RWPE1 (cell line): Measurements from ENCODE around the gene ADI1.
A peak's percentile ranks its signal among the peaks of the same experiment; 100 is the strongest.

Experiments
- CTCF ChIA-PET: fragments of 350-600 bp; sonication (Branson Sonifier 250); formaldehyde crosslinking; extraction: SDS; loops from one replicate; lab custom pipeline; 2021; lab: Yijun Ruan, JAX
- POLR2A ChIA-PET: fragments of 400-600 bp; formaldehyde crosslinking; extraction: SDS; loops from one replicate; lab custom pipeline; 2020; ENCODE audit warnings: antibody characterized with exemption; ENCODE audit not compliant: low non-redundant PET; lab: Yijun Ruan, JAX
- DNase-seq: peaks from one replicate; pipeline ENCODE4 v3.0.0; 2012; ENCODE audit warnings: low spot score
- H3K27ac ChIP-seq: fragments of 450-650 bp; 2 replicates; pipeline ENCODE4 v1.5.1; 2017
- TF ChIP-seq, protein P1 (sequence below): fragments of 450-650 bp; conservative IDR thresholded peaks from 2 replicates; pipeline ENCODE4 v1.5.1; 2017; ENCODE audit warnings: low read depth, mild to moderate bottlenecking

The ADI1 gene

DNA sequence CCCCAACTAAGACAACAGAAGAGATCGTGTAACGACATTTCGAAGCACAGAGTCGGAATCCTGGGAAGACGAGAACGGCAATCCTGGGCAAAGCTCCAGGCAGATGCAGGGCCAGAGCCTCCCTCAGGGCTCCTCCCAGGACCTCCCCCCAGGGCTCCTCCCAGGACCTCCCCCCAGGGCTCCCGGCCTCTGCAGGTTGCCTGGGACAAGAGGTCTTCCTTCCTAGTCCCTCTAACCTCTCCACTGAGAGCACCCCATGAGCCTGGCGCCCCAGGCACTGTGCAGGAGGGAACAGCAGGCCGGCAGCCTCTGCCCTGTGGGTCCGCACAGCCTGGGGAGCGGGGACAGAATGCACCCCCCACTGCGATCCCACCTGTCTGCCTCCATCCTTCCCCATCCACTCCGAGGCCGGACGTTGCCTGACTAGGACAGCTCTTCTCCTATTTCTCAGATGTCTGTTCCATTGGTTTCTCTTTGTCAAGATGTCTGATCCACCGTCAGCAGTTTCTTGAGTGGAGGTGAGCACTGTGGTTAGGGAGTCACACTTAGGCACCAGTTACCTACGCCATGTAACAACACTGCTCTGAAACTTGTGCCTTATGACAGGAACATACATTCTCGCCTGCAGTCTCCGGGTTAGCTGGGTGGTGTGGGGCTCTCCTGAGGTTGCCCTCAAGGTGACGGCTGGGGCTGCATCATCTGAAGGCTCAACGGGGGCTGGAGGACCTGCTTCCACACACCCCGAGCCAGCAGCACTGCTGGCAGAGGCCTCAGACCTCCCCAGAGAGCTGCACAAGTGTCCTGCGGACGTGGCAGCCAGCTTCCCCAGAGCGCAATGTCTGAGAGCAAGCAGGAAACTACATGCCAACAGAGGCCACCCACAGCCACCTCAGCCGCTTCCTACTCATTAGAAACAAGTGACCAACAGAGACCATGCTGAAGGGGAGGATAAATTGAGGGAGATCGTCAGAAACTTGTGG, 28.9 kb downstream of the ADI1 start:
- no peak for DNase-seq
- CTCF ChIA-PET = no interaction called here
- POLR2A ChIA-PET = no interaction called here
- no peak overlapping the region for H3K27ac ChIP-seq
- TF ChIP-seq, protein P1, sequence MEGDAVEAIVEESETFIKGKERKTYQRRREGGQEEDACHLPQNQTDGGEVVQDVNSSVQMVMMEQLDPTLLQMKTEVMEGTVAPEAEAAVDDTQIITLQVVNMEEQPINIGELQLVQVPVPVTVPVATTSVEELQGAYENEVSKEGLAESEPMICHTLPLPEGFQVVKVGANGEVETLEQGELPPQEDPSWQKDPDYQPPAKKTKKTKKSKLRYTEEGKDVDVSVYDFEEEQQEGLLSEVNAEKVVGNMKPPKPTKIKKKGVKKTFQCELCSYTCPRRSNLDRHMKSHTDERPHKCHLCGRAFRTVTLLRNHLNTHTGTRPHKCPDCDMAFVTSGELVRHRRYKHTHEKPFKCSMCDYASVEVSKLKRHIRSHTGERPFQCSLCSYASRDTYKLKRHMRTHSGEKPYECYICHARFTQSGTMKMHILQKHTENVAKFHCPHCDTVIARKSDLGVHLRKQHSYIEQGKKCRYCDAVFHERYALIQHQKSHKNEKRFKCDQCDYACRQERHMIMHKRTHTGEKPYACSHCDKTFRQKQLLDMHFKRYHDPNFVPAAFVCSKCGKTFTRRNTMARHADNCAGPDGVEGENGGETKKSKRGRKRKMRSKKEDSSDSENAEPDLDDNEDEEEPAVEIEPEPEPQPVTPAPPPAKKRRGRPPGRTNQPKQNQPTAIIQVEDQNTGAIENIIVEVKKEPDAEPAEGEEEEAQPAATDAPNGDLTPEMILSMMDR = no peak

DNA sequence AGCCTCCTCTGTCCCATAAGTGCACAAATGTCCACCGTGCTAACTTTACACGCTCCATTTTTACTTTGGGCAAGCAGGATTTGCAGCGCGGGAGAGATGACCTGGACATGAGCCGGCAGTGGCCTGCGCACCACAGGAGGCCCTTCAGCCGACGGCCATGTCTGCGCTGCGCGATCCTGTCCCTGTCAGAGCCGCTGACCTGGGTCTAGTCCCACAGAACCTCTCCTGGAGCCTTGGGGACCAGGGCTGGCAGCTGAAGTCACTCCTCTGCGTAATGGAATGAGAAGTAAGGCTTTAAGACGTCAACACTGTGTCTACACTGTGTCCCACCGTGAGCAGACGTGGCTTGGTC, 29.6 kb downstream of the ADI1 start:
- H3K27ac ChIP-seq = no peak overlapping the region
- CTCF ChIA-PET = no interaction called here
- TF ChIP-seq, protein P1 = no peak
- POLR2A ChIA-PET = no interaction called here
- no peak for DNase-seq

DNA sequence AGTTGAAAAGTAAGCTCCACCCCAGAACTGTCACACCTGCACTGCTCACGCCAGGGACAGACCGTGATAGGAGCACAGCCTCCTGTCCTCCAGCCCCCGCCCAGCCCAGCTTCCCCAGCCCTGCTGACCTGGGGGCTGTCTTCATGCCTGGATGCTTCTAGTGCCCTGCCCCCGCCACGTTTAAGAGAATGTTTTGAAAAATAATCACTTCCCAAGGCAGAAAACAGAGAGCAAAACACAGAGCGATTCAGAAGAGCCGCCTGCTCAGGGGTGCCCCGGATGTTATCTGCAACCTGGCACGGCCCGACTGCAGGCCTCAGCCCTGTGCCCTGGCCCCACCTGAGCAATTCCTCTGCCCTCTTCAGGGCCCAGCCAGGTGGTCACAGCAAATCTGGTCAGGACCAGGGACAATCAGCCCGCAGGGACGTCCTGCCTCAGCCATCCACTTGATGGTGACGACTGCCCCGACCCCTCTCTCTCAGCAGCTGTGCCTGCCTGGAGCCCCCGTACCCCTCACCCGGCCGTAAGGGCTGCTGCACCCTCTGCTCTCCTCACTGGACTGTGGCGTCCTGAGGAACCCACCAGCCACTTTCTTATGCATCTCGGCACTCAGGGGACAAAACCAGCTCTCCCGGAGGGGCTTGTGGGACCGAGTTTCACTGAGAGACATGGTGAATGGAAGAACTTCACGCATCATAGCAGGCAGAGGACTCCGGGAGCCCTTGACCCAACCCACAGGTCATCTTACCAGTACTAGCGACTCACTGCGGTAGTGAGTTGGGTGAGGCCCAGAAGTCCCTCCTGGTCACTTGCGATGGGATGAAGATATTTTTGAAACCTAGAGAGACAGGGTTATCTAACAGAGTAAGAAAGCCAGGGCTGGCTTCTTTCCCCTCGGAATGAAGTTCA, 30.2 kb downstream of the ADI1 start:
- TF ChIP-seq, protein P1 = no peak
- CTCF ChIA-PET = no interaction called here
- peak overlapping the region; percentile 50 for H3K27ac ChIP-seq
- POLR2A ChIA-PET = no interaction called here
- no peak for DNase-seq

DNA sequence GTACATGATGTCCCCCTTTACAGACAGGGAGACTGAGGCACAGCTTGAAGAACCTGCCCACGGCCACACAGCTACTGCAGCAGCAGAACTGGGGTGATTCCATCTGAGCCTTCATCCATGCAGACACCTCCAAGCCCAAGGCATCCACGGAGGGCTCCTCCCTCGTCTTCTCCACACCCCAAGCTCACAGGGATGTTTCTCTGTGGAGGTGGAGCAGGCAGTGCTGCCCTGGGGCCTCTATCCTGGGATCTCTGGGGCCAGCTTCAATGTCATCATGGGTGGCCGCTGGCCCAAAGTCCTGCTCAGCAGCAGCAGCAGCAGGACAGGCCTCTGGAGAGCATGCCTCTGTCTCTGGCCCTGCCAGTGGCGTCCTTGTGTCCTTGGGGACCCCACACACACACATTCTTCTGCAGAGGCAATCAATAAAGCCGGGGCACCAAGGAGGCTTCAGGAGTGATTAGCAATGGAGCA, 31.2 kb downstream of the ADI1 start:
- ChIA-PET POLR2A (no interaction called here), CTCF (interaction anchor here (0.6 kb wide), 1 partner anchor 377 kb away, joined by 4 read pairs; no protein-coding TSS in a partner anchor)
- H3K27ac ChIP-seq = peak overlapping the region; percentile 32
- TF ChIP-seq, protein P1 = no peak
- DNase-seq = no peak

DNA sequence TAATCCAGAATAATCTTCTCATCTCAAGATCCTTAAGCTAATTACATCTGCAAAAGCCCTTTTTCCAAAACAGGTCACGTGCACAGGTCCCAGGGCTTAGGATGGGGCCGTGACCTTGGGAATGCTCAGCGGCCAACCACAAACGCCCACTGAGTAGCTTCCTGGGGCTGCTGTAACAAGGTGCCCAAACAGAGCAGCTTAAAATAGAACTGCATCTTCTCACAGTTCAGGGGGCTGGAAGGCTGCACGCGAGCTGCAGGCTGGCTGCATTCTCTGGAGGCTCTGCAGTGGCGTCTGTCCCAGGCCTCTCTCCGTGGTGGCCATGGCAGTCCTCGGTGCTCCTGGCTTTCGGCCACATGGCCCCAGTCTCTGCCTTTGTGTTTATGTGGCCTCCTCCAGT, 31.9 kb downstream of the ADI1 start:
- CTCF ChIA-PET = interaction anchor here (0.6 kb wide), 1 partner anchor 376 kb away, joined by 4 read pairs; no protein-coding TSS in a partner anchor
- TF ChIP-seq, protein P1 = no peak
- POLR2A ChIA-PET = no interaction called here
- peak overlapping the region; percentile 32 for H3K27ac ChIP-seq
- no peak for DNase-seq

DNA sequence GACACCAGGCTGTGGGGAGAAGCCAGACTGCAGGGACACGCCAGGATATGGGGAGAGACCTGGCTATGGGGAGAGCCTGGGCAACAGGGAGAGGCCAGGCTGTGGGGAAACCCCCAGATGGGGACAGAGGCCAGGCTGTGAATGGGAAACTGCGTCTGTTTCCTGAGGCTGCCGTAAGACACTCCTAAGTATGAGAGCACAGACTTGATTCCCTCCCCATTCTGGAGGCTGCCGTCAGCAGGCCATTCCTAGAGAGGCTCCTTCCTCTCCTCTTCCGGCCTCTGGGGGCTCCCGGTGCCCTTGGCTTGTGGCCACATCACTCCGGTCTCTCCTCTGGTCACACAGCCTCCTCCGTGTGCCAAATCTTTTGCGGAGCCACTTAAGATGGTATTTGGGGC, 32.3 kb downstream of the ADI1 start:
- CTCF ChIA-PET = no interaction called here

More for the DNA sequence above, 32.3 kb downstream of the ADI1 start:
- H3K27ac ChIP-seq = peak overlapping the region; percentile 32
- DNase-seq = no peak
- TF ChIP-seq, protein P1 = no peak
- POLR2A ChIA-PET = no interaction called here
